Mesenchymal stem cell (in vitro differentiated cells and primary cell): Measurements from ENCODE around the gene PIGQ.
A peak's percentile ranks its signal among the peaks of the same experiment; 100 is the strongest.

Experiments used
- DNase-seq: peaks from one replicate; pipeline ENCODE4 v3.0.0-alpha.2; 2013
- H2AFZ ChIP-seq: one replicate; pipeline ENCODE4 v1.6.1; 2013; ENCODE audit warnings: low read depth, mild to moderate bottlenecking, control low read depth, inconsistent platforms, low read length, moderate library complexity
- H2AK5ac ChIP-seq: 2 replicates; pipeline ENCODE4 v1.6.1; 2013; ENCODE audit warnings: low read length, moderate library complexity, mild to moderate bottlenecking, inconsistent platforms; ENCODE audit not compliant: severe bottlenecking
- H2BK120ac ChIP-seq: one replicate; pipeline ENCODE4 v1.6.1; 2013; ENCODE audit warnings: low read depth, mild to moderate bottlenecking, inconsistent platforms, low read length, moderate library complexity
- H2BK12ac ChIP-seq, 2 experiments: one replicate each; pipeline ENCODE4 v1.6.1; 2013; ENCODE audit warnings: inconsistent platforms in 2 of 2, low read length in 2 of 2, mild to moderate bottlenecking in 2 of 2, moderate library complexity in 2 of 2, control low read depth in 1 of 2
- H2BK15ac ChIP-seq: one replicate; pipeline ENCODE4 v1.6.1; 2013; ENCODE audit warnings: mild to moderate bottlenecking, low read depth, inconsistent platforms; ENCODE audit not compliant: poor library complexity, severe bottlenecking
- H2BK5ac ChIP-seq: 2 replicates; pipeline ENCODE4 v1.6.1; 2013; ENCODE audit warnings: low read depth, mild to moderate bottlenecking, low read length, control low read depth, inconsistent platforms; ENCODE audit not compliant: poor library complexity, severe bottlenecking
- H3K14ac ChIP-seq, 2 experiments: one replicate each; pipeline ENCODE4 v1.6.1; 2013; ENCODE audit warnings: inconsistent platforms in 2 of 2, low read length in 2 of 2, control low read depth in 1 of 2, mild to moderate bottlenecking in 1 of 2, moderate library complexity in 1 of 2
- H3K18ac ChIP-seq, 2 experiments: one replicate each; pipeline ENCODE4 v1.6.1; 2013; ENCODE audit warnings: inconsistent platforms in 2 of 2, low read length in 2 of 2, control low read depth in 1 of 2, low read depth in 1 of 2, mild to moderate bottlenecking in 1 of 2
- H3K23ac ChIP-seq, 2 experiments: one replicate each; pipeline ENCODE4 v1.6.1; 2013; ENCODE audit warnings: inconsistent platforms in 2 of 2, low read length in 2 of 2, mild to moderate bottlenecking in 2 of 2, moderate library complexity in 2 of 2, control low read depth in 1 of 2
- H3K27ac ChIP-seq: 2 replicates; pipeline ENCODE4 v1.5.1; 2013; ENCODE audit warnings: mild to moderate bottlenecking, moderate library complexity, low read length, control low read depth, inconsistent platforms; ENCODE audit not compliant: poor library complexity, severe bottlenecking
- H3K27me3 ChIP-seq, 2 experiments: 2 replicates each; pipeline versions ENCODE4 v1.6.1 to v1.7.0; 2013; ENCODE audit warnings: low read length in 2 of 2, mild to moderate bottlenecking in 2 of 2, moderate library complexity in 2 of 2, control low read depth in 1 of 2, inconsistent platforms in 1 of 2; ENCODE audit not compliant: control insufficient read depth in 1 of 2, insufficient read depth in 1 of 2
- H3K36me3 ChIP-seq, 2 experiments: 2 replicates each; pipeline versions ENCODE4 v1.6.1 to v1.7.0; 2013; ENCODE audit warnings: low read length in 2 of 2, control low read depth in 1 of 2, inconsistent platforms in 1 of 2, low read depth in 1 of 2, mild to moderate bottlenecking in 1 of 2; ENCODE audit not compliant: insufficient read depth in 2 of 2, control insufficient read depth in 1 of 2
- H3K4ac ChIP-seq, 2 experiments: one replicate each; pipeline ENCODE4 v1.6.1; 2013; ENCODE audit warnings: inconsistent platforms in 2 of 2, low read length in 2 of 2, mild to moderate bottlenecking in 2 of 2, moderate library complexity in 2 of 2, control low read depth in 1 of 2, low read depth in 1 of 2
- H3K4me1 ChIP-seq: 2 replicates; pipeline ENCODE4 v1.6.1; 2013; ENCODE audit warnings: low read depth, low read length, control low read depth; ENCODE audit not compliant: control insufficient read depth, insufficient read depth
- H3K4me2 ChIP-seq: 2 replicates; pipeline ENCODE4 v1.6.1; 2013; ENCODE audit warnings: low read length, mild to moderate bottlenecking, inconsistent platforms; ENCODE audit not compliant: poor library complexity, severe bottlenecking
- H3K4me3 ChIP-seq, 2 experiments: 2 replicates each; pipeline versions ENCODE4 v1.5.1 to v1.7.0; 2013; ENCODE audit warnings: low read length in 2 of 2, mild to moderate bottlenecking in 2 of 2, control low read depth in 1 of 2, low read depth in 1 of 2; ENCODE audit not compliant: insufficient read depth in 1 of 2
- H3K79me1 ChIP-seq: replicated peaks from 2 replicates; pipeline ENCODE4 v1.6.1; 2013; ENCODE audit warnings: mild to moderate bottlenecking, control low read depth, low read length, inconsistent platforms; ENCODE audit not compliant: poor library complexity, severe bottlenecking
- H3K9ac ChIP-seq: 2 replicates; pipeline ENCODE4 v1.7.0; 2013; ENCODE audit warnings: mild to moderate bottlenecking, low read length, moderate library complexity
- H3K9me3 ChIP-seq: 2 replicates; pipeline ENCODE4 v1.7.0; 2013; ENCODE audit warnings: mild to moderate bottlenecking, low read length; ENCODE audit not compliant: control insufficient read depth
- H4K8ac ChIP-seq: one replicate; pipeline ENCODE4 v1.6.1; 2013; ENCODE audit warnings: inconsistent platforms, mild to moderate bottlenecking, low read length, moderate library complexity
- H4K91ac ChIP-seq: one replicate; pipeline ENCODE4 v1.6.1; 2013; ENCODE audit warnings: mild to moderate bottlenecking, low read length, inconsistent platforms
- WGBS: methylation state at CpG from one replicate; pipeline ENCODE4 v1.1.7; 2013; ENCODE audit warnings: mixed read lengths; 5-methylcytosine and 5-hydroxymethylcytosine counted together

The PIGQ gene

GRCh38 chr16:577796-578195 is 8.0 kb downstream of the PIGQ start:
- H3K4me2 ChIP-seq, result no peak overlapping the region
- no peak overlapping the region for H2AK5ac ChIP-seq
- no peak overlapping the region for H3K9ac ChIP-seq
- H3K4me1 ChIP-seq, result peaks cover 24% of the 10 kb centered on the region
- no peaks in the 10 kb centered on the region for H3K9me3 ChIP-seq
- H3K4me3 ChIP-seq, result no peak overlapping the region
- 94% methylated on average over 12 of the region's 13 CpGs for WGBS
- peaks cover 26 to 80% of the 10 kb centered on the region in 2 experiments for H3K36me3 ChIP-seq
- no peaks in the 10 kb centered on the region for H3K27me3 ChIP-seq
- H3K79me1 ChIP-seq, result peaks cover 34% of the 10 kb centered on the region
- no peak for DNase-seq
- H2BK5ac ChIP-seq, result no peak overlapping the region
- no peak overlapping the region for H3K18ac ChIP-seq
- no peak overlapping the region for H4K91ac ChIP-seq
- no peak overlapping the region for H2BK120ac ChIP-seq
- H3K4ac ChIP-seq, result no peak overlapping the region
- H2AFZ ChIP-seq, result no peak overlapping the region
- no peak overlapping the region for H3K23ac ChIP-seq
- H3K27ac ChIP-seq, result no peak overlapping the region
- no peak overlapping the region for H2BK12ac ChIP-seq
- peak overlapping the region; percentile 32 for H4K8ac ChIP-seq
- no peak overlapping the region for H2BK15ac ChIP-seq
- no peak overlapping the region for H3K14ac ChIP-seq

GRCh38 chr16:578232-578869 is 8.6 kb downstream of the PIGQ start:
- Histone ChIP-seq H3K79me1 (peaks cover 30% of the 10 kb centered on the region), H3K4me1 (peaks cover 21% of the 10 kb centered on the region), H2BK5ac (no peak overlapping the region), H3K27ac (no peak overlapping the region), H4K91ac (no peak overlapping the region), H3K9ac (no peak overlapping the region), H3K27me3 (no peaks in the 10 kb centered on the region), H2BK15ac (no peak overlapping the region), H2BK12ac (peak overlapping the region in 1 of 2 experiments; percentile 51), H3K14ac (peak overlapping the region in 1 of 2 experiments; percentile 68), H4K8ac (no peak overlapping the region), H3K18ac (peak overlapping the region in 1 of 2 experiments; percentile 18), H2AFZ (no peak overlapping the region), H2AK5ac (no peak overlapping the region), H3K36me3 (peaks cover 32 to 80% of the 10 kb centered on the region in 2 experiments), H3K9me3 (no peaks in the 10 kb centered on the region), H3K4me3 (no peak overlapping the region), H3K4me2 (no peak overlapping the region), H3K23ac (no peak overlapping the region), H2BK120ac (no peak overlapping the region), H3K4ac (no peak overlapping the region)
- DNase-seq, result no peak
- 86% methylated on average over 22 of the region's 24 CpGs for WGBS

GRCh38 chr16:578870-579405 is 9.2 kb downstream of the PIGQ start:
- Histone ChIP-seq H2BK12ac (peak overlapping the region in 1 of 2 experiments; percentile 51), H3K36me3 (peaks cover 32 to 80% of the 10 kb centered on the region in 2 experiments), H3K14ac (peak overlapping the region in 1 of 2 experiments; percentile 68), H4K91ac (no peak overlapping the region), H3K4me1 (peaks cover 25% of the 10 kb centered on the region), H3K9me3 (no peaks in the 10 kb centered on the region), H3K9ac (no peak overlapping the region), H3K27me3 (no peaks in the 10 kb centered on the region), H3K4me3 (no peak overlapping the region), H2BK15ac (peak overlapping the region; percentile 30), H3K4me2 (no peak overlapping the region), H3K18ac (peak overlapping the region in 1 of 2 experiments; percentile 18), H3K23ac (no peak overlapping the region), H2BK120ac (no peak overlapping the region), H3K79me1 (peaks cover 24% of the 10 kb centered on the region), H4K8ac (peak overlapping the region; percentile 67), H3K4ac (no peak overlapping the region), H2AFZ (no peak overlapping the region), H3K27ac (no peak overlapping the region), H2BK5ac (no peak overlapping the region), H2AK5ac (no peak overlapping the region)
- 17% methylated on average over 23 of the region's 34 CpGs for WGBS
- DNase-seq, result peak; percentile 82

- WGBS, result 97% methylated on average over 27 of the region's 27 CpGs
- no peak overlapping the region for H2AK5ac ChIP-seq
- H3K4ac ChIP-seq, result no peak overlapping the region
- no peak overlapping the region for H4K8ac ChIP-seq
- H3K9me3 ChIP-seq, result no peaks in the 10 kb centered on the region
- peaks cover 11% of the 10 kb centered on the region for H3K79me1 ChIP-seq
- no peak overlapping the region for H3K4me2 ChIP-seq
- H2BK5ac ChIP-seq, result no peak overlapping the region
- no peak overlapping the region for H2BK15ac ChIP-seq
- H3K18ac ChIP-seq, result no peak overlapping the region
- peaks cover 32% of the 10 kb centered on the region for H3K4me1 ChIP-seq
- H3K27ac ChIP-seq, result no peak overlapping the region
- no peak for DNase-seq
- H3K14ac ChIP-seq, result no peak overlapping the region
- no peak overlapping the region for H2BK12ac ChIP-seq
- no peak overlapping the region for H3K9ac ChIP-seq
- peaks cover 19 to 66% of the 10 kb centered on the region in 2 experiments for H3K36me3 ChIP-seq
- no peak overlapping the region for H4K91ac ChIP-seq
- H2BK120ac ChIP-seq, result no peak overlapping the region
- H3K23ac ChIP-seq, result no peak overlapping the region
- no peaks in the 10 kb centered on the region for H3K27me3 ChIP-seq
- H3K4me3 ChIP-seq, result no peak overlapping the region
- H2AFZ ChIP-seq, result no peak overlapping the region
Measured at GRCh38 chr16:580141-580945, 10.6 kb downstream of the PIGQ start.
